K562 (cell line): ENCODE data around the gene CALM1. TPM values are rescaled to one million over a fixed set of nuclear protein-coding genes. Genes with fewer than 3 reads are reported as not detected.

Experiments
- ATAC-seq: fragments of 200-7000 bp; cut with Tn5 transposase; 3 replicates; pipeline ENCODE4 v1.9.1; 2020; ENCODE audit warnings: moderate library complexity
- BruUV-seq: library from RNA; stranded (reverse); fragments of 400-500 nt; replicated peaks from 2 replicates; lab custom pipeline; 2021; lab: Mats Ljungman, UMichigan
- CTCF ChIA-PET: fragments of 300-600 bp; formaldehyde crosslinking; extraction: SDS; loops from one replicate; lab custom pipeline; 2021; ENCODE audit warnings: low intra/inter-chr PET ratio; lab: Yijun Ruan, JAX
- POLR2A ChIA-PET: fragments of 300-600, 350-650 bp; sonication (Branson Sonifier 250); formaldehyde crosslinking; extraction: SDS; loops from one replicate; lab custom pipeline; 2021; ENCODE audit warnings: antibody characterized with exemption, inconsistent platforms; lab: Yijun Ruan, JAX
- DNase-seq, 4 experiments: peaks; one replicate each; pipeline versions ENCODE4 v3.0.0 to v3.0.0-alpha.2; 2011 to 2018; ENCODE audit warnings: low spot score in 3 of 4, mixed read lengths in 3 of 4; ENCODE audit errors: extremely low read depth in 1 of 4
- FAIRE-seq: peaks from 2 replicates; lab custom pipeline; 2011; peaks lifted over from hg19 to GRCh38; lab: Jason Lieb, UNC
- H2AFZ ChIP-seq: 2 replicates; pipeline ENCODE4 v1.6.0; 2011; ENCODE audit warnings: low read depth, low read length, control low read depth, inconsistent platforms
- H3K27ac ChIP-seq: fragments of 200-600 bp; 3 replicates; pipeline ENCODE4 v1.8.0; 2011; ENCODE audit warnings: low read depth, mild to moderate bottlenecking, control low read depth, inconsistent platforms, low read length, moderate library complexity, mixed read lengths; ENCODE audit errors: extremely low read depth
- H3K27me3 ChIP-seq, 2 experiments: fragments of 300-600 bp in 1 of 2; 2 replicates in 1 of 2; 3 replicates in 1 of 2; pipeline versions ENCODE4 v1.6.0 to v1.8.0; 2011; ENCODE audit warnings: inconsistent platforms in 2 of 2, low read length in 2 of 2, mild to moderate bottlenecking in 1 of 2, mixed read lengths in 1 of 2, moderate library complexity in 1 of 2; ENCODE audit not compliant: control insufficient read depth in 2 of 2, insufficient read depth in 2 of 2
- H3K36me3 ChIP-seq: fragments of 300-600 bp; 3 replicates; pipeline ENCODE4 v1.8.0; 2011; ENCODE audit warnings: mild to moderate bottlenecking, low read length, inconsistent platforms; ENCODE audit not compliant: control insufficient read depth, insufficient read depth
- H3K4me1 ChIP-seq, 2 experiments: fragments of 200-600 bp in 1 of 2; replicated peaks in 1 of 2; 2 replicates in 1 of 2; 3 replicates in 1 of 2; pipeline versions ENCODE4 v1.5.1 to v1.8.0; 2011; ENCODE audit warnings: inconsistent platforms in 2 of 2, low read length in 2 of 2, mild to moderate bottlenecking in 1 of 2, mixed read lengths in 1 of 2, moderate library complexity in 1 of 2; ENCODE audit not compliant: control insufficient read depth in 2 of 2, insufficient read depth in 2 of 2
- H3K4me2 ChIP-seq: 2 replicates; pipeline ENCODE4 v1.6.1; 2011; ENCODE audit warnings: low read length, control low read depth, inconsistent platforms, mixed read lengths; ENCODE audit not compliant: insufficient read depth
- H3K4me3 ChIP-seq: fragments of 200-600 bp; sonication (generic), shearing (Covaris generic); 2 replicates; pipeline ENCODE4 v1.5.1; 2016; ENCODE audit warnings: control low read depth, inconsistent platforms
- H3K79me2 ChIP-seq: fragments of 200-600 bp; 3 replicates; pipeline ENCODE4 v1.8.0; 2011; ENCODE audit warnings: low read length, inconsistent platforms; ENCODE audit not compliant: control insufficient read depth, insufficient read depth
- H3K9ac ChIP-seq, 2 experiments: 2 replicates each; pipeline versions ENCODE4 v1.6.0 to v1.6.1; 2011; ENCODE audit warnings: low read depth in 2 of 2, low read length in 2 of 2, control low read depth in 1 of 2, inconsistent platforms in 1 of 2, mild to moderate bottlenecking in 1 of 2, mixed read lengths in 1 of 2; ENCODE audit not compliant: insufficient read depth in 1 of 2
- H3K9me1 ChIP-seq: one replicate; pipeline ENCODE4 v1.6.0; 2011; ENCODE audit warnings: inconsistent platforms, mild to moderate bottlenecking, low read length, moderate library complexity; ENCODE audit not compliant: control insufficient read depth, insufficient read depth
- H3K9me3 ChIP-seq: replicated peaks from 2 replicates; pipeline ENCODE4 v1.5.1; 2011; ENCODE audit warnings: low read depth, low read length, inconsistent platforms; ENCODE audit not compliant: control insufficient read depth, insufficient read depth
- H4K20me1 ChIP-seq: replicated peaks from 2 replicates; pipeline ENCODE4 v1.6.1; 2011; ENCODE audit warnings: low read length, inconsistent platforms, mixed read lengths; ENCODE audit not compliant: control insufficient read depth, insufficient read depth
- ATF3 ChIP-seq, 2 experiments: fragments of 450-650 bp in 1 of 2; sonication (generic) in 1 of 2; formaldehyde crosslinking in 1 of 2; IDR thresholded peaks in 1 of 2; conservative IDR thresholded peaks in 1 of 2; 2 replicates each; pipeline versions ENCODE4 v1.6.1 to v1.8.1; 2016 to 2023; ENCODE audit warnings: mild to moderate bottlenecking in 2 of 2, moderate library complexity in 2 of 2, inconsistent platforms in 1 of 2, missing genetic modification reagents in 1 of 2
- ATF7 ChIP-seq: fragments of 450-650 bp; IDR thresholded peaks from 2 replicates; pipeline ENCODE4 v1.7.1; 2014; ENCODE audit warnings: mild to moderate bottlenecking, moderate library complexity
- CBFB ChIP-seq: sonication (generic); formaldehyde crosslinking; IDR thresholded peaks from 2 replicates; pipeline ENCODE4 v1.4.0; 2020; ENCODE audit warnings: mild to moderate bottlenecking, missing genetic modification reagents
- FOXP1 ChIP-seq: sonication (generic); formaldehyde crosslinking; IDR thresholded peaks from 2 replicates; pipeline ENCODE4 v1.8.0; 2022; ENCODE audit warnings: mild to moderate bottlenecking, missing genetic modification reagents
- GABPB2 ChIP-seq: fragments of 250-450 bp; sonication (Bioruptor Pico); conservative IDR thresholded peaks from 2 replicates; pipeline ENCODE4 v1.5.1; 2021; ENCODE audit warnings: mild to moderate bottlenecking
- GATAD2A ChIP-seq: fragments of 450-650 bp; IDR thresholded peaks from 2 replicates; pipeline ENCODE4 v1.6.1; 2017
- MCM7 ChIP-seq, 2 experiments: fragments of 450-650 bp; IDR thresholded peaks; 2 replicates each; pipeline ENCODE4 v1.6.1; 2016 to 2018
- RBM15 ChIP-seq: fragments of 200-400 bp; formaldehyde crosslinking; IDR thresholded peaks from 2 replicates; pipeline ENCODE4 v1.6.1; 2018; ENCODE audit warnings: mild to moderate bottlenecking, low read length, moderate library complexity; ENCODE audit not compliant: insufficient read depth
- ZNF408 ChIP-seq: fragments of 250-450 bp; sonication (Bioruptor Pico); IDR thresholded peaks from 2 replicates; pipeline ENCODE4 v1.4.0; 2020; ENCODE audit warnings: low read depth, mild to moderate bottlenecking, moderate library complexity
- ZNF449 ChIP-seq: fragments of 250-450 bp; sonication (Bioruptor Pico); IDR thresholded peaks from 2 replicates; pipeline ENCODE4 v1.8.0; 2022; ENCODE audit warnings: moderate library complexity, mild to moderate bottlenecking, inconsistent platforms
- WGBS: fragments of 100-300 bp; shearing (Covaris generic); methylation state at CpG from one replicate; pipeline ENCODE4 v1.1.6; 2016; ENCODE audit warnings: low coverage, mixed read lengths; ENCODE audit not compliant: insufficient coverage; ENCODE audit errors: missing lambda C conversion rate; 5-methylcytosine and 5-hydroxymethylcytosine counted together
- in situ Hi-C: fragments of 300-500 bp; cut with MboI; formaldehyde crosslinking; loops from 4 replicates; pipeline ENCODE4 v1.15.0; 2018; ENCODE audit warnings: inconsistent platforms, mixed read lengths
- intact Hi-C: fragments of 100-400 bp; cut with micrococcal nuclease; formaldehyde crosslinking; loops from 2 replicates; pipeline ENCODE4 v1.14.2; 2022
- polyA plus RNA-seq, 8 experiments: library from polyadenylated mRNA; depleted of rRNA in 4 of 8; stranded (reverse) in 5 of 8; unstranded in 3 of 8; fragments of >200 nt; fragmentation: Nextera tagmentation in 2 of 8; fragmentation: Illumina TruSeq in 1 of 8; extraction: Ambion mirVana in 2 of 8; extraction: Trizol in 1 of 8; gene quantifications; 2 replicates each; pipeline versions ENCODE4 v1.2.1 to v1.2.3, GENCODE V29; 2011 to 2014; ENCODE audit warnings: inconsistent platforms in 1 of 8, missing spikeins in 1 of 8
- total RNA-seq, 7 experiments: library from RNA; depleted of rRNA in 6 of 7; stranded (reverse); fragments of >200 nt in 6 of 7; fragmentation: Illumina TruSeq in 2 of 7; extraction: Trizol in 2 of 7; gene quantifications; 2 replicates each; pipeline versions ENCODE4 v1.2.1 to v1.2.3, GENCODE V29; 2011 to 2021; ENCODE audit warnings: low replicate concordance in 1 of 7

The CALM1 gene
- total and polyA plus RNA-seq, 9 of the 15 experiments (the other 6 are each of a cell fraction or from before 2014, with no cell fraction given): 48.0 to 269 (median 158) TPM

- TF ChIP-seq ZNF449 (CRISPR knock-in tag): no peak
- TF ChIP-seq ATF3 (IDR thresholded peaks at IDR 0.05): peak; percentile 90
- TF ChIP-seq ATF3 (CRISPR knock-in tag; conservative IDR thresholded peaks at IDR 0.05): no peak
- TF ChIP-seq GABPB2 (CRISPR knock-in tag): no peak
- TF ChIP-seq RBM15: no peak
Measured at GRCh38 chr14:90454041-90455000, 57.5 kb downstream of the CALM1 start (continued).

- Histone ChIP-seq H3K9me1 (no peaks in the 10 kb centered on the region), H3K9ac (no peak overlapping the region), H2AFZ (no peak overlapping the region), H3K79me2 (no peaks in the 10 kb centered on the region), H3K4me1 (peaks cover 0 to 15% of the 10 kb centered on the region in 2 experiments; a peak in 2 of 5 replicates), H3K36me3 (no peaks in the 10 kb centered on the region), H3K27me3 (peaks cover 3 to 34% of the 10 kb centered on the region in 2 experiments; a peak in 4 of 5 replicates), H3K9me3 (no peaks in the 10 kb centered on the region), H3K27ac (no peak overlapping the region), H4K20me1 (no peaks in the 10 kb centered on the region), H3K4me3 (no peak overlapping the region), H3K4me2 (no peak overlapping the region)
- FAIRE-seq (no peak), ATAC-seq (no peak), DNase-seq (no peak)
- intact Hi-C loops (no loop called here), in situ Hi-C loops (no loop called here)
- CTCF ChIA-PET: no interaction called here
- no peak for TF ChIP-seq ATF7
- no peak for TF ChIP-seq FOXP1
- TF ChIP-seq GATAD2A: no peak
- TF ChIP-seq MCM7 (IDR thresholded peaks at IDR 0.05): no peak
- no peak for TF ChIP-seq CBFB
- TF ChIP-seq ZNF408 (CRISPR knock-in tag): no peak
- POLR2A ChIA-PET: interaction anchor here (1.1 to 1.7 kb wide), 2 partner anchors 10 to 11 kb away, joined by 3 to 5 read pairs; no protein-coding TSS in a partner anchor
- no TSS peak for BruUV-seq
- 25% methylated on average over 19 of the region's 21 CpGs for WGBS
Measured at GRCh38 chr14:90455100-90455571, 58.3 kb downstream of the CALM1 start.
